Progenitor cell of endocrine pancreas (in vitro differentiated cells): ENCODE data around the gene SAMM50. TPM values are rescaled to one million over a fixed set of nuclear protein-coding genes. Genes with fewer than 3 reads are reported as not detected.

Experiments
- DNase-seq: peaks from one replicate; pipeline ENCODE4 v3.0.0; 2021; ENCODE audit warnings: low spot score; ENCODE audit not compliant: unreplicated experiment
- H3K27ac Mint-ChIP-seq: 2 replicates; pipeline ENCODE4 v1.8.0; 2021; ENCODE audit warnings: mild to moderate bottlenecking, moderate library complexity, mixed read lengths
- H3K27me3 Mint-ChIP-seq: 2 replicates; pipeline ENCODE4 v1.8.0; 2021; ENCODE audit warnings: mixed read lengths
- H3K36me3 Mint-ChIP-seq: 2 replicates; pipeline ENCODE4 v1.8.0; 2022; ENCODE audit warnings: mixed read lengths; ENCODE audit not compliant: insufficient read depth
- H3K4me1 Mint-ChIP-seq: 2 replicates; pipeline ENCODE4 v1.8.0; 2021; ENCODE audit warnings: low read depth, mixed read lengths
- H3K4me3 Mint-ChIP-seq: 2 replicates; pipeline ENCODE4 v1.8.0; 2021; ENCODE audit warnings: low read depth, mild to moderate bottlenecking, moderate library complexity, mixed read lengths
- H3K9me3 Mint-ChIP-seq: 2 replicates; pipeline ENCODE4 v1.8.0; 2021; ENCODE audit warnings: low read depth, mixed read lengths
- CTCF ChIP-seq: fragments of 200-600 bp; sonication (generic); IDR thresholded peaks from one replicate; pipeline ENCODE4 v1.5.0; 2021; ENCODE audit warnings: antibody characterized with exemption, mild to moderate bottlenecking; ENCODE audit not compliant: unreplicated experiment
- total RNA-seq: library from RNA; stranded (reverse); gene quantifications from 2 replicates; pipeline ENCODE4 v1.2.1, GENCODE V29; 2021

SAMM50 gene
- total RNA-seq, 1 donor from 2014 or later = 50.9 TPM

GRCh38 chr22:43928908-43929307 is 26.3 kb upstream of the SAMM50 start:
- DNase-seq = no peak
- Mint-ChIP-seq H3K4me3 (no peak overlapping the region), H3K27me3 (no peaks in the 10 kb centered on the region), H3K9me3 (no peaks in the 10 kb centered on the region), H3K36me3 (peaks cover 2% of the 10 kb centered on the region), H3K27ac (no peak overlapping the region), H3K4me1 (peaks cover 9% of the 10 kb centered on the region)
- no peak for TF ChIP-seq CTCF

GRCh38 chr22:43931771-43932170 is 23.5 kb upstream of the SAMM50 start:
- Mint-ChIP-seq H3K27ac (no peak overlapping the region), H3K4me3 (no peak overlapping the region), H3K4me1 (no peaks in the 10 kb centered on the region), H3K27me3 (no peaks in the 10 kb centered on the region), H3K36me3 (peaks cover 2% of the 10 kb centered on the region), H3K9me3 (no peaks in the 10 kb centered on the region)
- no peak for DNase-seq
- TF ChIP-seq CTCF = no peak

- TF ChIP-seq CTCF = no peak
- H3K4me1 Mint-ChIP-seq = no peaks in the 10 kb centered on the region
- no peak overlapping the region for H3K4me3 Mint-ChIP-seq
- no peaks in the 10 kb centered on the region for H3K9me3 Mint-ChIP-seq
- no peaks in the 10 kb centered on the region for H3K27me3 Mint-ChIP-seq
- DNase-seq = no peak
- H3K36me3 Mint-ChIP-seq = peaks cover 21% of the 10 kb centered on the region
- H3K27ac Mint-ChIP-seq = peak overlapping the region; percentile 20
These were observed 13.8 kb upstream of the SAMM50 start for GRCh38 chr22:43941449-43941848.

- H3K4me1 Mint-ChIP-seq = no peaks in the 10 kb centered on the region
- H3K9me3 Mint-ChIP-seq = no peaks in the 10 kb centered on the region
- H3K36me3 Mint-ChIP-seq = peaks cover 16% of the 10 kb centered on the region
- no peak overlapping the region for H3K4me3 Mint-ChIP-seq
- no peaks in the 10 kb centered on the region for H3K27me3 Mint-ChIP-seq
- no peak overlapping the region for H3K27ac Mint-ChIP-seq
- no peak for DNase-seq
- no peak for TF ChIP-seq CTCF
These were observed 10.4 kb upstream of the SAMM50 start for GRCh38 chr22:43944670-43945430.

GRCh38 chr22:43945632-43946383 is 9.4 kb upstream of the SAMM50 start:
- Mint-ChIP-seq H3K4me3 (no peak overlapping the region), H3K9me3 (no peaks in the 10 kb centered on the region), H3K27ac (no peak overlapping the region), H3K27me3 (no peaks in the 10 kb centered on the region), H3K4me1 (no peaks in the 10 kb centered on the region), H3K36me3 (peaks cover 16% of the 10 kb centered on the region)
- TF ChIP-seq CTCF = peak; percentile 70
- DNase-seq = peak; percentile 54
